Vagina (tissue), 2 donors: Measurements from ENCODE around the gene MBNL2. TPM values are rescaled to one million over a fixed set of nuclear protein-coding genes. Genes with fewer than 3 reads are reported as not detected.

ENCODE experiments used
- DNase-seq, 2 donors: peaks; one replicate each; pipeline ENCODE4 v3.0.0-alpha.2; 2017; ENCODE audit errors: extremely low spot score in 2 of 2
- H3K27ac ChIP-seq: fragments of 200-600 bp; sonication (generic); one replicate; pipeline ENCODE4 v1.5.1; 2019
- H3K27me3 ChIP-seq: fragments of 200-600 bp; sonication (generic); one replicate; pipeline ENCODE4 v1.5.1; 2019
- H3K36me3 ChIP-seq, 2 donors: fragments of 200-600 bp; sonication (generic); one replicate each; pipeline ENCODE4 v1.5.1; 2017 to 2019
- H3K4me1 ChIP-seq: fragments of 200-600 bp; sonication (generic); one replicate; pipeline ENCODE4 v1.5.1; 2019
- H3K4me3 ChIP-seq, 2 donors: fragments of 200-600 bp; sonication (generic); 1 replicate in 1 of 2; 2 replicates in 1 of 2; pipeline ENCODE4 v1.5.1; 2016 to 2019
- H3K9me3 ChIP-seq: fragments of 200-600 bp; sonication (generic); one replicate; pipeline ENCODE4 v1.5.1; 2019
- CTCF ChIP-seq, 3 experiments: fragments of 450-650 bp in 2 of 3; fragments of 200-600 bp in 1 of 3; sonication (generic) in 1 of 3; IDR thresholded peaks; one replicate each; pipeline ENCODE4 v1.5.1; 2017 to 2019; ENCODE audit warnings: antibody characterized with exemption in 3 of 3, mild to moderate bottlenecking in 2 of 3, moderate library complexity in 2 of 3
- POLR2A ChIP-seq, 2 donors: fragments of 450-650 bp; IDR thresholded peaks; one replicate each; pipeline ENCODE4 v1.6.1; 2017; ENCODE audit warnings: antibody characterized with exemption in 2 of 2, mild to moderate bottlenecking in 2 of 2, moderate library complexity in 2 of 2
- POLR2AphosphoS5 ChIP-seq, 2 donors: sonication (generic); formaldehyde crosslinking; IDR thresholded peaks; one replicate each; pipeline ENCODE4 v1.9.0; 2017; ENCODE audit warnings: antibody characterized with exemption in 2 of 2, mild to moderate bottlenecking in 2 of 2, low read depth in 1 of 2; ENCODE audit not compliant: insufficient read depth in 1 of 2
- intact Hi-C: fragments of 100-400 bp; cut with DNase I; formaldehyde crosslinking; loops from one replicate; pipeline ENCODE4 v1.15.1; 2023
- total RNA-seq: library from RNA; depleted of rRNA; stranded (reverse); fragments of >200 nt; gene quantifications from one replicate; pipeline ENCODE4 v1.2.3, GENCODE V29; 2016

The MBNL2 gene
- total RNA-seq, 1 donor from 2014 or later: 63.1 TPM

DNA sequence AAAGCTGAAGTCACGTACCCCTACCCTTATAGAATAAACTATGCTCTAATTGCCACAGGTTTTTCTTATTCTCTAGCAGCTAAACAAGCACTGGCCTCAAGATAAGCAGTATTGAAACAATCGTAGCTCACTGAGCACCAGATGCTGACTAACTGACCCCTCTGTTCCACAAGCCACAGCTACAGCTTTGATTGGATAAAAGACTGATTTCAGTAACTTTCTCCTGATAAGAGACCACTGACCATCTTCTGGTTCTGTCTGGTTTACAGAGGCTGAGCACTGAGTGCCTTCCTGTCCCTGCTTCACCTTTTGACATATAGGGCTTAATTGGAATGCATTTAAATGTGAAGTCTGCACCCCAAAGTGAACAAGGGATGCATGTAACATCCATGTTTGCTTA, 203.5 kb downstream of the MBNL2 start:
- Histone ChIP-seq H3K27ac (no peak overlapping the region), H3K27me3 (no peaks in the 10 kb centered on the region), H3K9me3 (no peaks in the 10 kb centered on the region), H3K4me1 (no peaks in the 10 kb centered on the region), H3K4me3 (no peak overlapping the region), H3K36me3 (no peaks in the 10 kb centered on the region)
- no peak for DNase-seq
- intact Hi-C loops: no loop called here
- TF ChIP-seq POLR2A (IDR thresholded peaks at IDR 0.05) (no peak), POLR2AphosphoS5 (IDR thresholded peaks at IDR 0.05; ENCODE audit: insufficient read depth in 1 of 2, low read depth in 1 of 2) (no peak), CTCF (IDR thresholded peaks at IDR 0.05) (no peak)

DNA sequence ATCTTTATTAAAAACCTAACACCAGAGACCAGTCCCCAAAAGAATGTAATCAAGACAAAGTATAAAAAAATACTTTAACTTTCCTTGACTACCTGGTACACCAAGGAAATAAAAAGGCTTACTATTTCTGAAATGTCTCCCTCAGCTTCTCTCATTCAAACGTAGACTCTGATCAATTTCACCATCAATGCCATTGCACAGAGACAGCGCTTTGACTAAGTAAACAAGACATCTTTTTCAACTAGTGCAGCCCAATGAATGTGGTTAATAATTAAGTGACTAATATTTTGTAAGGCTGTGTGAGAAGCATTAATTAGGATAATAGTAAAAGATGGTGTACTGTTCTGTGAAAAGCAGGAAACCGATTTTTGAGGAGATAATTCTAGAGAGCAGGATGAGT, 204.6 kb downstream of the MBNL2 start:
- intact Hi-C loops: no loop called here

DNA sequence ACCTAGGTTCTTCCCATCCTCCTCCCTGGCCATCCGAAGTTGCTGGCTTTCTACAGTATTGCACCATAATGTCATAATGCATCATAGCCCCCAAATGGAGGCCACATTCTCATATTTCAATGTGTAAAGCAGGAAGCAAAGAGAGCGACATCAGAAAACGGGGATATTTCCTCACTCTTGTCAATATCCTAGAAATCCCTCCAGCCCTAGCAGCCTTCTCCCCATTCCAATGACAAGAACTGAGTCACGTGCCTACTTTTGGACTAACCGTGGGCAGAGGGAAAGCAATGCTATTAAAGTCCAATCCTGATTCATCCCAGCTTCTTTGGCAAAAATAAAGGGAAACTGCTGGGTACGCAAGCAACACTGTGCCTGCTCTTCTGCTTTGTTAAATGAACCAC, 207.5 kb downstream of the MBNL2 start:
- peak overlapping the region; percentile 14 to 24 for H3K4me3 ChIP-seq
- no peak for TF ChIP-seq POLR2A (IDR thresholded peaks at IDR 0.05)
- peak in 1 of 2 donors; percentile 65 for TF ChIP-seq POLR2AphosphoS5 (IDR thresholded peaks at IDR 0.05; ENCODE audit: insufficient read depth in 1 of 2, low read depth in 1 of 2)
- no peaks in the 10 kb centered on the region for H3K36me3 ChIP-seq
- H3K27me3 ChIP-seq: no peaks in the 10 kb centered on the region
- no peak for DNase-seq
- intact Hi-C loops: loop anchor here (10.0 kb wide), 1 partner anchor 315 kb away; no protein-coding TSS in a partner anchor
- H3K9me3 ChIP-seq: no peaks in the 10 kb centered on the region
- H3K27ac ChIP-seq: peak overlapping the region; percentile 71
- peaks cover 10% of the 10 kb centered on the region for H3K4me1 ChIP-seq

More for the DNA sequence above, 204.6 kb downstream of the MBNL2 start:
- no peaks in the 10 kb centered on the region for H3K27me3 ChIP-seq
- no peaks in the 10 kb centered on the region for H3K36me3 ChIP-seq
- no peak overlapping the region for H3K4me3 ChIP-seq
- no peak for DNase-seq
- no peak for TF ChIP-seq POLR2A (IDR thresholded peaks at IDR 0.05)
- no peak for TF ChIP-seq CTCF (IDR thresholded peaks at IDR 0.05)
- TF ChIP-seq POLR2AphosphoS5 (IDR thresholded peaks at IDR 0.05; ENCODE audit: insufficient read depth in 1 of 2, low read depth in 1 of 2): no peak
- no peak overlapping the region for H3K27ac ChIP-seq
- no peaks in the 10 kb centered on the region for H3K9me3 ChIP-seq
- H3K4me1 ChIP-seq: peaks cover 1% of the 10 kb centered on the region

DNA sequence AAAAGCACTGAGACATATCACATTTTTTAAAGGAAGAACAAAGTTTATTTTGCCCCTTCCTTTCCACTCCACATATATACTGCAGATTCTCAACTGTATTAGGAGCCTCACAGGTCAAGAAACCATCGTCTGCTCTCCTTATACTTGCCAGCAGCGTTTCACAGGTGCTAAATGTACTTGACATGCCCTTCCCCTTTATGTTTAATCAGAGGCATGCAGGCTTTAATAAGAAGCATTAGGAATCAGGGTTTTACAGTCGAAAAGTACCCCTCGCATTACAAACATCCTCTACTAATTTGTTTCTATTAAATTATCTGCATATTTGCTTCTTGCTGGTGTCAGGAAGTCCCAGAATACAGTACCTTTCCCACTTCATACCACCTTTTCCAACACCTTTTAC, 208.2 kb downstream of the MBNL2 start:
- TF ChIP-seq POLR2AphosphoS5 (IDR thresholded peaks at IDR 0.05; ENCODE audit: insufficient read depth in 1 of 2, low read depth in 1 of 2): no peak
- no peak for TF ChIP-seq CTCF (IDR thresholded peaks at IDR 0.05)
- TF ChIP-seq POLR2A (IDR thresholded peaks at IDR 0.05): no peak
- DNase-seq: no peak
- Histone ChIP-seq H3K4me1 (peaks cover 13% of the 10 kb centered on the region), H3K36me3 (no peaks in the 10 kb centered on the region), H3K27ac (peak overlapping the region; percentile 71), H3K4me3 (peak overlapping the region in 1 of 2 donors; percentile 24), H3K9me3 (no peaks in the 10 kb centered on the region), H3K27me3 (no peaks in the 10 kb centered on the region)
- intact Hi-C loops: loop anchor here (10.0 kb wide), 1 partner anchor 315 kb away; no protein-coding TSS in a partner anchor

DNA sequence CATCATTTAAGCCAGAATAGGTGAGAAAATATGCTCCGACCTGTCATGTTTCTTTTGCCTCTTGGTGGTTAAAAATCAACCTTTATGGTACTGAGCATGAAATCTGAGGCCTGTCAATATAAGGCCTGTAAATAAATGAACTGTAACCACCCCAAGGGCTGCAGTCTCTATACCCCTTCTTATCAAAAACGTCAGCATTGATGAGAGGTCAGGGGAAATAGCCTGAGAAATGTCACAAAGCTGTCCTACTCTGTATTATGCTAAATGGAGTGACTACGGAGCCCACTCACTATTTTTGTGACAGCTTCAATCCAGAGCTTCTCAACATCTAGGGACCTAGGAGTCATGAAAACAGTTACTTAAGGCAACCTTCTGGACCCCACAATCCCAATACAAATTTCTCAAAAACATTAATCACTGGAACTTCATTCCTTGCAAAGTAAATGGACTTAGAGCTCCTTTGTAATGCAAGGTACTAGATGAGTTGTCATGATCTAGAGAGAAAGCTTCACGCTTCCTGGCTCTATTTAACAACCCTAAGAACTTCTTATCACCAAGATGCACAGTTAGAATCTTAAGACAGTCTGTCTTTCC, 209.1 kb downstream of the MBNL2 start:
- Histone ChIP-seq H3K4me3 (no peak overlapping the region), H3K27ac (no peak overlapping the region), H3K4me1 (peaks cover 23% of the 10 kb centered on the region), H3K9me3 (no peaks in the 10 kb centered on the region), H3K27me3 (no peaks in the 10 kb centered on the region), H3K36me3 (no peaks in the 10 kb centered on the region)
- intact Hi-C loops: loop anchor here (10.0 kb wide), 1 partner anchor 316 kb away; no protein-coding TSS in a partner anchor
- DNase-seq: no peak
- TF ChIP-seq POLR2A (IDR thresholded peaks at IDR 0.05) (no peak), POLR2AphosphoS5 (IDR thresholded peaks at IDR 0.05; ENCODE audit: insufficient read depth in 1 of 2, low read depth in 1 of 2) (no peak), CTCF (IDR thresholded peaks at IDR 0.05) (no peak)
